HG02678 (cell line): ENCODE measurements around the gene PLEKHA6.

ENCODE experiments used
- ATAC-seq: cut with Tn5 transposase; IDR thresholded peaks from one replicate; pipeline ENCODE4 v1.9.1; 2021; ENCODE audit warnings: mild to moderate bottlenecking, moderate library complexity; ENCODE audit not compliant: unreplicated experiment

The PLEKHA6 gene

GRCh38 chr1:204169858-204170257, 189.9 kb downstream of the PLEKHA6 start:
- ATAC-seq: no peak
